ENCODE results near the gene INS.
"Not testable (repeated sequence)": the region's sequence is repeated elsewhere in the genome, so short reads cannot be mapped to it uniquely, and the experiment has no call there.

Gene INS

GRCh38 chr11:2198621-2199365 lies 37.8 kb upstream of the INS start:
- no peak for DNase-seq

- no peak for DNase-seq
Observed at GRCh38 chr11:2197771-2198520, 36.9 kb upstream of the INS start.

GRCh38 chr11:2196970-2197770 lies 36.2 kb upstream of the INS start:
- peak; percentile 75 for DNase-seq

- DNase-seq, result no peak
Observed at GRCh38 chr11:2195756-2196088, 34.7 kb upstream of the INS start.

GRCh38 chr11:2194877-2195755 lies 34.1 kb upstream of the INS start:
- peak; percentile 43 for DNase-seq

- not testable (repeated sequence) for DNase-seq
Observed at GRCh38 chr11:2193888-2194595, 33.0 kb upstream of the INS start.

GRCh38 chr11:2193099-2193887 lies 32.3 kb upstream of the INS start:
- no peak for DNase-seq

GRCh38 chr11:2192435-2192834 lies 31.4 kb upstream of the INS start:
- no peak for DNase-seq

GRCh38 chr11:2191883-2192282 lies 30.9 kb upstream of the INS start:
- DNase-seq, result no peak

- no peak for DNase-seq
Observed at GRCh38 chr11:2190657-2191471, 29.9 kb upstream of the INS start.

GRCh38 chr11:2189938-2190656 lies 29.1 kb upstream of the INS start:
- no peak for DNase-seq

- DNase-seq, result no peak
Observed at GRCh38 chr11:2188745-2189144, 27.7 kb upstream of the INS start.

- no peak for DNase-seq
Observed at GRCh38 chr11:2187280-2187707, 26.3 kb upstream of the INS start.

GRCh38 chr11:2186669-2187279 lies 25.8 kb upstream of the INS start:
- peak; percentile 55 for DNase-seq

GRCh38 chr11:2185324-2186085 lies 24.5 kb upstream of the INS start:
- no peak for DNase-seq

GRCh38 chr11:2182692-2183474 lies 21.9 kb upstream of the INS start:
- no peak for DNase-seq

- DNase-seq, result no peak
Observed at GRCh38 chr11:2182075-2182474, 21.1 kb upstream of the INS start.

All from stimulated activated CD4-positive, alpha-beta T cell treated with anti-CD3 and anti-CD28 coated beads, Interleukin-1b, Interleukin-23, amount 100 ng/mL, for 48 hours (primary cell).